ENCODE data around the gene VPS13D. TPM values are rescaled to one million over a fixed set of nuclear protein-coding genes. Genes with fewer than 3 reads are reported as not detected.
A peak's percentile ranks its signal among the peaks of the same experiment; 100 is the strongest.
"Not testable (repeated sequence)": the region's sequence is repeated elsewhere in the genome, so short reads cannot be mapped to it uniquely, and the experiment has no call there.

The VPS13D gene
- total RNA-seq, 1 donor, result 37.5 TPM

- H3K4me3 ChIP-seq (ENCODE audit: low read depth, low read length), result no peak overlapping the region
- peak; percentile 92 for DNase-seq (ENCODE audit: low read depth)
- TF ChIP-seq, protein P1, sequence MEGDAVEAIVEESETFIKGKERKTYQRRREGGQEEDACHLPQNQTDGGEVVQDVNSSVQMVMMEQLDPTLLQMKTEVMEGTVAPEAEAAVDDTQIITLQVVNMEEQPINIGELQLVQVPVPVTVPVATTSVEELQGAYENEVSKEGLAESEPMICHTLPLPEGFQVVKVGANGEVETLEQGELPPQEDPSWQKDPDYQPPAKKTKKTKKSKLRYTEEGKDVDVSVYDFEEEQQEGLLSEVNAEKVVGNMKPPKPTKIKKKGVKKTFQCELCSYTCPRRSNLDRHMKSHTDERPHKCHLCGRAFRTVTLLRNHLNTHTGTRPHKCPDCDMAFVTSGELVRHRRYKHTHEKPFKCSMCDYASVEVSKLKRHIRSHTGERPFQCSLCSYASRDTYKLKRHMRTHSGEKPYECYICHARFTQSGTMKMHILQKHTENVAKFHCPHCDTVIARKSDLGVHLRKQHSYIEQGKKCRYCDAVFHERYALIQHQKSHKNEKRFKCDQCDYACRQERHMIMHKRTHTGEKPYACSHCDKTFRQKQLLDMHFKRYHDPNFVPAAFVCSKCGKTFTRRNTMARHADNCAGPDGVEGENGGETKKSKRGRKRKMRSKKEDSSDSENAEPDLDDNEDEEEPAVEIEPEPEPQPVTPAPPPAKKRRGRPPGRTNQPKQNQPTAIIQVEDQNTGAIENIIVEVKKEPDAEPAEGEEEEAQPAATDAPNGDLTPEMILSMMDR (IDR thresholded peaks at IDR 0.05; ENCODE audit: insufficient read depth, low read length), result peak; percentile 16
Observed at GRCh38 chr1:12454406-12455391, 224.9 kb downstream of the VPS13D start.

GRCh38 chr1:12456081-12456480 lies 226.3 kb downstream of the VPS13D start:
- not testable (repeated sequence) for H3K4me3 ChIP-seq (ENCODE audit: low read depth, low read length); DNase-seq (ENCODE audit: low read depth)

DNA sequence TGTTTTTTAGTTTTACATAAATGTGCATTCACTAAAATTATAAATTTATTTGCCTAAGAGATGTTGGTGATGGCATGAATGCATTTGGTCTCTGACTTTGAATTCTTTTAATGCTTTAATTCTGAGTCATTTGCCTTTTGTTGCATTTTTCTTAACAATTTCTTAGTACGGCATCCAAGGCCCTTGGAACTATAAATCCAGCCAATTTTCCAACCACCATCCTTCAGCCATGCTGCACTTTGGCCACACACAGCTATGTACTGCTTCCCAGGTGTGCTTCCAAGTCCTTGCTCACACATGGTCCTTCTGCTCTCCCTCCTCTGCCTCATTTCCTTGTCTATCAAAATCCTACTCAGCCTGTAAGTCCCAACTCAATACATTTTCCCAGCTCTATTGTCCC lies 227.1 kb downstream of the VPS13D start:
- TF ChIP-seq, protein P1 (IDR thresholded peaks at IDR 0.05; ENCODE audit: insufficient read depth, low read length), result no peak
- no peak overlapping the region for H3K4me3 ChIP-seq (ENCODE audit: low read depth, low read length)
- DNase-seq (ENCODE audit: low read depth), result peak; percentile 88

GRCh38 chr1:12457771-12458170 lies 227.9 kb downstream of the VPS13D start:
- no peak overlapping the region for H3K4me3 ChIP-seq (ENCODE audit: low read depth, low read length)
- TF ChIP-seq, protein P1 (IDR thresholded peaks at IDR 0.05; ENCODE audit: insufficient read depth, low read length), result no peak
- DNase-seq (ENCODE audit: low read depth), result peak; percentile 93

- H3K4me3 ChIP-seq (ENCODE audit: low read depth, low read length), result no peak overlapping the region
- no peak for DNase-seq (ENCODE audit: low read depth)
- TF ChIP-seq, protein P1 (IDR thresholded peaks at IDR 0.05; ENCODE audit: insufficient read depth, low read length), result no peak
Observed at GRCh38 chr1:12458571-12458970, 228.7 kb downstream of the VPS13D start.

- no peak for DNase-seq (ENCODE audit: low read depth)
- TF ChIP-seq, protein P1 (IDR thresholded peaks at IDR 0.05; ENCODE audit: insufficient read depth, low read length), result no peak
- no peak overlapping the region for H3K4me3 ChIP-seq (ENCODE audit: low read depth, low read length)
Observed at GRCh38 chr1:12460121-12460520, 230.3 kb downstream of the VPS13D start.

GRCh38 chr1:12460911-12461621 lies 231.2 kb downstream of the VPS13D start:
- TF ChIP-seq, protein P1 (IDR thresholded peaks at IDR 0.05; ENCODE audit: insufficient read depth, low read length), result no peak
- peak; percentile 90 for DNase-seq (ENCODE audit: low read depth)
- H3K4me3 ChIP-seq (ENCODE audit: low read depth, low read length), result no peak overlapping the region
